B cell (primary cell): ENCODE results near the gene KCNT2. TPM values are rescaled to one million over a fixed set of nuclear protein-coding genes. Genes with fewer than 3 reads are reported as not detected.

ENCODE experiments used
- ATAC-seq: fragments of 200-7000 bp; cut with Tn5 transposase; one replicate; pipeline ENCODE4 v1.10.0; 2021; ENCODE audit warnings: low read depth, mild to moderate bottlenecking, moderate number of reproducible peaks, moderate library complexity
- CTCF ChIA-PET: fragments of 350-600 bp; sonication (Branson Sonifier 250); formaldehyde crosslinking; loops from one replicate; lab custom pipeline; 2021; ENCODE audit warnings: antibody characterized with exemption, inconsistent platforms; lab: Charles Lee
- POLR2A ChIA-PET: fragments of 350-600 bp; sonication (Branson Sonifier 250); formaldehyde crosslinking; loops from one replicate; lab custom pipeline; 2021; ENCODE audit warnings: antibody characterized with exemption; lab: Charles Lee
- DNase-seq: peaks from one replicate; pipeline ENCODE4 v3.0.0; 2013
- H2AFZ ChIP-seq: 2 replicates; pipeline ENCODE4 v1.6.1; 2012; ENCODE audit warnings: mild to moderate bottlenecking, low read depth, low read length; ENCODE audit not compliant: insufficient read depth, poor library complexity, severe bottlenecking
- H3K27ac ChIP-seq, 2 donors: 1 replicate in 1 of 2; 2 replicates in 1 of 2; pipeline ENCODE4 v1.5.1; 2012 to 2013; ENCODE audit warnings: low read length in 2 of 2, mild to moderate bottlenecking in 2 of 2, moderate library complexity in 1 of 2
- H3K27me3 ChIP-seq, 4 experiments: fragments of 200-600 bp in 1 of 4; sonication (generic) in 1 of 4; replicated peaks in 1 of 4; 1 replicate in 2 of 4; 2 replicates in 2 of 4; pipeline versions ENCODE4 v1.6.1 to v1.7.0; 2013 to 2016; ENCODE audit warnings: low read length in 3 of 4, mild to moderate bottlenecking in 2 of 4, mixed read lengths in 1 of 4, moderate library complexity in 1 of 4; ENCODE audit not compliant: insufficient read depth in 4 of 4, control insufficient read depth in 3 of 4; ENCODE audit errors: control extremely low read depth in 1 of 4
- H3K36me3 ChIP-seq, 2 experiments: replicated peaks in 1 of 2; 1 replicate in 1 of 2; 2 replicates in 1 of 2; pipeline versions ENCODE4 v1.6.1 to v1.7.1; 2013; ENCODE audit warnings: low read length in 1 of 2; ENCODE audit not compliant: insufficient read depth in 2 of 2, control insufficient read depth in 1 of 2; ENCODE audit errors: control extremely low read depth in 1 of 2, extremely low read depth in 1 of 2
- H3K4me1 ChIP-seq, 2 donors: fragments of 200-600 bp in 1 of 2; sonication (generic) in 1 of 2; 1 replicate in 1 of 2; 2 replicates in 1 of 2; pipeline versions ENCODE4 v1.5.1 to v1.6.1; 2013 to 2017; ENCODE audit warnings: low read length in 2 of 2; ENCODE audit not compliant: control insufficient read depth in 2 of 2, insufficient read depth in 2 of 2
- H3K4me2 ChIP-seq: replicated peaks from 2 replicates; pipeline ENCODE3; 2012; ENCODE audit warnings: mild to moderate bottlenecking, low read depth, low read length; ENCODE audit not compliant: poor library complexity, severe bottlenecking
- H3K4me3 ChIP-seq, 5 experiments: fragments of 200-600 bp in 1 of 5; sonication (generic) in 1 of 5; 1 replicate in 3 of 5; 2 replicates in 2 of 5; pipeline versions ENCODE4 v1.5.1 to v1.7.0; 2011 to 2016; ENCODE audit warnings: low read length in 4 of 5, mild to moderate bottlenecking in 4 of 5, low read depth in 2 of 5, control low read depth in 1 of 5, moderate library complexity in 1 of 5; ENCODE audit not compliant: insufficient read depth in 1 of 5; ENCODE audit errors: control extremely low read depth in 1 of 5, extremely low read depth in 1 of 5
- H3K79me2 ChIP-seq: fragments of 200-600 bp; sonication (generic); one replicate; pipeline ENCODE4 v1.6.0; 2016; ENCODE audit warnings: low read length; ENCODE audit not compliant: control insufficient read depth, insufficient read depth
- H3K9ac ChIP-seq: fragments of 200-600 bp; sonication (generic); 2 replicates; pipeline ENCODE4 v1.6.1; 2017; ENCODE audit warnings: mild to moderate bottlenecking, low read length, moderate library complexity
- H3K9me3 ChIP-seq, 3 donors: one replicate each; pipeline versions ENCODE4 v1.6.1 to v1.7.1; 2013; ENCODE audit warnings: low read length in 2 of 3; ENCODE audit not compliant: control insufficient read depth in 2 of 3, insufficient read depth in 1 of 3; ENCODE audit errors: control extremely low read depth in 1 of 3
- H4K20me1 ChIP-seq: 2 replicates; pipeline ENCODE4 v1.6.0; 2012; ENCODE audit warnings: mild to moderate bottlenecking, low read length; ENCODE audit not compliant: insufficient read depth, control insufficient read depth, poor library complexity, severe bottlenecking
- H3K27ac Mint-ChIP-seq: one replicate; pipeline ENCODE4 v1.8.0; 2021; ENCODE audit warnings: mixed read lengths
- H3K27me3 Mint-ChIP-seq: one replicate; pipeline ENCODE4 v1.8.0; 2021; ENCODE audit warnings: mixed read lengths
- H3K4me1 Mint-ChIP-seq: one replicate; pipeline ENCODE4 v1.8.0; 2021; ENCODE audit warnings: mixed read lengths
- H3K4me3 Mint-ChIP-seq: one replicate; pipeline ENCODE4 v1.8.0; 2021; ENCODE audit warnings: mixed read lengths
- H3K9me3 Mint-ChIP-seq: one replicate; pipeline ENCODE4 v1.8.0; 2022; ENCODE audit warnings: mixed read lengths; ENCODE audit not compliant: insufficient read depth
- CTCF ChIP-seq: fragments of 200-600 bp; IDR thresholded peaks from one replicate; pipeline ENCODE4 v1.8.0; 2022; ENCODE audit warnings: antibody characterized with exemption, mild to moderate bottlenecking
- EZH2 ChIP-seq: IDR thresholded peaks from 2 replicates; pipeline ENCODE4 v1.6.1; 2012; ENCODE audit warnings: borderline replicate concordance, low read depth, mild to moderate bottlenecking, moderate library complexity, low read length; ENCODE audit not compliant: insufficient read depth, poor library complexity, severe bottlenecking
- WGBS: methylation state at CpG from one replicate; pipeline ENCODE4 v1.1.5; 2013; ENCODE audit warnings: missing lambda C conversion rate; ENCODE audit not compliant: insufficient coverage; 5-methylcytosine and 5-hydroxymethylcytosine counted together
- intact Hi-C: fragments of 100-400 bp; cut with micrococcal nuclease; formaldehyde crosslinking; loops from one replicate; pipeline ENCODE4 v1.10.0; 2022
- polyA plus RNA-seq: library from polyadenylated mRNA; depleted of rRNA; stranded (reverse); fragments of >200 nt; gene quantifications from 2 replicates; pipeline ENCODE4 v1.2.3, GENCODE V29; 2012
- total RNA-seq, 2 donors: library from RNA; stranded (reverse); fragments of 120-200 nt in 1 of 2; gene quantifications; 1 replicate in 1 of 2; 2 replicates in 1 of 2; pipeline versions ENCODE4 v1.2.3 to v1.2.4, GENCODE V29; 2013 to 2022

The KCNT2 gene
- total and polyA plus RNA-seq, 2 donors (not counting 1 experiment from before 2014, with no cell fraction given), result not detected

DNA sequence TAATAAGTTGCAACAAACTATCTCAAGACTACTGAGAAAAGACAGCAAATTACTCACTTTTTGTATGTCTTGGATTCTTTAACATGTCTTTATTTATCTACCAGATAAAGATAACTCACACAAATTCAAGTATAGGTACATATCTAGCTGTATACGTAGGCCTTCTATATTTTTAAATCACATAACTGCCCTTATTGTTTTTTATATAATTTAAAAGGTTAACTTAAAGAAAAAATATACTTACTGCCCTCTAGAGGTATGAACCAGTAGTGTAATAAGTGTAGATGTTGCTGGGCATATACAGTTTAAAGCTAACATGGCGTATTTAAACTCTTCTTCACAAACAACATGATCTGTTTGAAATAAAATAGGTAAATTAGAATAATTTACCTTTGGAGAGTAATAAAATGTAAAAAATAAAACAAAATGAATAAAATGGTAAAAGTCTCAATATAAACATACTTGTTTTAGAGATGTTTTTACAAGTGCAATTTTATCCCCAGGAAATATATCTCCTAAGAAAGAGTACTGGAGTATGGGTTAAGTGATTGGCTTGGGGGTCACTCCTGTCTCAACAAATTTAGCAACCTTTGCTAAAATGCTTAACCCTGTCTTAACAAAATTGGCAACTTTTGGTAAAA is 235.2 kb downstream of the KCNT2 start:
- Histone ChIP-seq H3K79me2 (no peaks in the 10 kb centered on the region), H4K20me1 (no peaks in the 10 kb centered on the region), H3K4me3 (no peak overlapping the region), H3K4me2 (no peak overlapping the region), H3K27me3 (no peaks in the 10 kb centered on the region), H3K9ac (no peak overlapping the region), H3K9me3 (no peaks in the 10 kb centered on the region), H3K4me1 (no peaks in the 10 kb centered on the region), H3K27ac (no peak overlapping the region), H2AFZ (no peak overlapping the region), H3K36me3 (no peaks in the 10 kb centered on the region)
- intact Hi-C loops, result no loop called here
- no CpG with 5 or more reads among the region's 2 CpGs for WGBS
- ChIA-PET CTCF (no interaction called here), POLR2A (no interaction called here)
- ATAC-seq, result no peak
- TF ChIP-seq EZH2 (no peak), CTCF (peak; percentile 71)
- peak; percentile 5 for DNase-seq
- no peaks in the 10 kb centered on the region for H3K4me1 Mint-ChIP-seq
- no peak overlapping the region for H3K4me3 Mint-ChIP-seq
- no peaks in the 10 kb centered on the region for H3K27me3 Mint-ChIP-seq
- H3K9me3 Mint-ChIP-seq, result no peaks in the 10 kb centered on the region
- H3K27ac Mint-ChIP-seq, result no peak overlapping the region

- DNase-seq (no peak), ATAC-seq (no peak)
- H3K4me3 Mint-ChIP-seq, result no peak overlapping the region
- Histone ChIP-seq H3K9me3 (no peaks in the 10 kb centered on the region), H3K4me3 (no peak overlapping the region), H3K27me3 (no peaks in the 10 kb centered on the region), H2AFZ (no peak overlapping the region), H3K9ac (no peak overlapping the region), H3K36me3 (no peaks in the 10 kb centered on the region), H3K27ac (no peak overlapping the region), H4K20me1 (no peaks in the 10 kb centered on the region), H3K4me2 (no peak overlapping the region), H3K79me2 (no peaks in the 10 kb centered on the region), H3K4me1 (no peaks in the 10 kb centered on the region)
- TF ChIP-seq EZH2 (no peak), CTCF (no peak)
- WGBS, result no CpG with 5 or more reads among the region's 3 CpGs
- no peak overlapping the region for H3K27ac Mint-ChIP-seq
- POLR2A ChIA-PET, result no interaction called here
- H3K4me1 Mint-ChIP-seq, result no peaks in the 10 kb centered on the region
- intact Hi-C loops, result no loop called here
- H3K9me3 Mint-ChIP-seq, result no peaks in the 10 kb centered on the region
- no peaks in the 10 kb centered on the region for H3K27me3 Mint-ChIP-seq
- CTCF ChIA-PET, result no interaction called here
These were observed 240.4 kb downstream of the KCNT2 start for GRCh38 chr1:196367838-196368237.
